KBM-7 (cell line): ENCODE results near the gene OTOGL.
"Not testable (repeated sequence)": the region's sequence is repeated elsewhere in the genome, so short reads cannot be mapped to it uniquely, and the experiment has no call there.

Experiments
- DNase-seq: peaks from one replicate; pipeline ENCODE4 v3.0.0-alpha.2; 2015
- in situ Hi-C: fragments of 300-500 bp; cut with MboI; formaldehyde crosslinking; loops from 2 replicates; pipeline ENCODE4 v1.14.3; 2020; ENCODE audit warnings: low sequenced_read_pairs, low pct_unique_long_range_greater_than_20kb, mixed read lengths

The OTOGL gene

DNA sequence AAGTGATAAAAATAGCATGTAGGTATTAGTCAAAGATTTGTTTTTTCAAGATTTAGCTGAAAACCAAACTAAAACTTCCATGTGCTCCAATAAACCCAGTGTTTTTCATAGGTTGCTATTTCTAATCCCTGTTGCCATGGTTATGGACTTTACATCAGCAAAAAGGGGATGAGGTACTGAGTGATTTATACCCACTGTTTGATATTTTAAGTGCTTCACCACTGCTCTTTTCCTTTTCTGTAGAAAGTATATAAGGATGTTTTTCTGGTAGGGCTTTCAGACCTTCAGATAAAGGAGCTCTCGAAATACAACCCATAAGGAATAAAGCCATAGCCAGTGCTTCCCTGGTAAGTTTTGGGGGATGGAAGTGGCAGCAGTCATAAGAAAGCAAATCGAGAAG is at the start of gene OTOGL:
Gene OTOGL (plus strand): TSS at position 279 of the 400 bp plus-strand sequence. CDS start 109,895 bp downstream, outside the sequence.
- in situ Hi-C loops: no loop called here
- no peak for DNase-seq

GRCh38 chr12:80050236-80050635 is 49.1 kb upstream of the OTOGL start:
- DNase-seq: no peak
- in situ Hi-C loops: no loop called here

DNA sequence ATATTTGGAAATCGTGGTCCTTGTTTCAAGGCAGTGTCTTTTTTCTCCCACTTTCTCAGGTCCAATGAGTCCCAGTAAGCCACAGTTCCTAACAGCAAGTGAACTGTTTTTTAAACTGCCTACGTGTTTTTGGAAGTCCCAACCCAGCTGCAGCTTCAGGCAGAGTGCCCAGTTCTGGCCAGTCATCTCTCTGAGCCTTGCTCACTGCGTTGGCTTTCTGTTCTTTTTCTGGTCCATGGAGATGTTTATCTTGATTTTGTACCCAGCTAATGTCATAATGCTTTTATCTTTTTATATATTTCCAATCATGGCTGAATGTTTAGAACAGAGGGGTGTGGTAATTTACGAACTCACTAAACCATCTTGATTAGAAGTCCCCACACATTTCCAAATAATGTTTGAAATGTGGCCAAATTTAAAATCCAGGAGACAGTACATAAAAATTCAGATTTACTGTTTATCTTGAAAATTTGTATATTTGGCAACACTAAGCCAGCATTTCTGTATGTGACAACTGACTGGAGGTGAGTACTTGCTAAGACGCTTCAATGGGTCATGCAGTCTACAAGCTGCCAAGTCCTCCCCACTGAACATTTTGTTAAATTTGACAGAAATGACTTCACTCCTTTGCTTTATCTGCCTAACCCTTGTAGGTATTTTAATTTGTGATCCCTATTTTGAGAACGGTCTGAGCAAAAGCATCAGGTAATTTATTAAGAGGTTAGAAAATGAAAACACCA is 46.1 kb upstream of the OTOGL start:
- no peak for DNase-seq
- in situ Hi-C loops: no loop called here

GRCh38 chr12:80056232-80056631 is 43.1 kb upstream of the OTOGL start:
- no peak for DNase-seq
- in situ Hi-C loops: no loop called here

DNA sequence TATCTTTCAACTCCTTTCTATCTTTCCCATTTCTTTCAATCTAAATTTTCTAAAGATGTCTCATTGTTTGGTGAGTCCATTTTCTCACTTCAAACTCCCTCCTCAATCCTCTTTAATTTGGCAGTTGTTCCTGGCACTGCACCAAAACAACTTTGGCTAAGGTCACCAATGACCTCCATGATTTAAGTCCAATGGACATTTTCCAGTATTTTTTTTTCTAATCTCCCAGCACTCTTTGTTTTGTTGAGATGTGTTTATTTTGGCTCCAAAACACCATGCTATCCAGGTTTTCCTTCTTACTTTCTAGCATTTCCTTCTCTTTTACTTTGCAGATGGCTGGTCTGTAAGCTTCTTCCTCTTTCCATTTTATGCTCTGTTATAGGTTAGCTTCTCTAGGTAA is 42.5 kb upstream of the OTOGL start:
- in situ Hi-C loops: no loop called here
- DNase-seq: no peak

DNA sequence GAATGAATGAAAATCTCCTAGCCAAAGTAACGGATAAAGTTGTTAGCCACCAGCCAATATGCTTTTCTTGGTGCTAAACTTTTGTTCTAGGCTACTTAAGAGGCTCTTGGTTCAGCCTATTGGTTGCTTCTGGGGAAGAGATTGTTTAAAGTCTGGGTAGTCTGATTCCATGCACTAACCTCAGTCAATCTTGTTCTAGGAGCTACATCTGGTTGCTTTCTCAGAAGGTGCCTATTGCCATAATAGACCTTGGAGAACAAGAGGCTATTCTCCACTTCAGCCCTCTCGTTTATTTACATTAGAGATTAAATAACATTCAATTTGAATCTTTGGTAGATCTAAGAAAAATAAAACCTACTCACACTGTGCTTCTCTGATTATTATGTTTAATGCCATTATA is 40.8 kb upstream of the OTOGL start:
- in situ Hi-C loops: no loop called here
- DNase-seq: no peak

GRCh38 chr12:80059102-80059501 is 40.2 kb upstream of the OTOGL start:
- DNase-seq: no peak
- in situ Hi-C loops: no loop called here

DNA sequence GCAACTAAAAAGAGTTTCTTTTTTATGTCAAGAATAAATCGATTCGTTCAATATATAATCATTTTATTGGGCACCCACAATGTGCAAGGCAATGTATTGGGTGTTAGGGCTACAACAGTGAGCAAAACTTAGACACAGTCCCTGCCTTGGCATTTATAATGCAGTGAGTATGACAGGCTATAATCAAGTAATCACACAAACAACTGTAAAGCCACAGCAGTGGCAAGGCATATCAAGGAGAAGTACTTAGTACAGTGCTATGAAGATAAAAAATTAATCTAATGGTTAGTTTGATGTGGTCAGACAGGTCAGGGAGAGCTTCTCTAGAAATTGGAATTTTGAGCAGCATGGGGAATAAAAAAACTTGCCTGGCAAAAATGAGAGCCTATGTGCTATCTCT is 39.5 kb upstream of the OTOGL start:
- in situ Hi-C loops: no loop called here
- DNase-seq: no peak

DNA sequence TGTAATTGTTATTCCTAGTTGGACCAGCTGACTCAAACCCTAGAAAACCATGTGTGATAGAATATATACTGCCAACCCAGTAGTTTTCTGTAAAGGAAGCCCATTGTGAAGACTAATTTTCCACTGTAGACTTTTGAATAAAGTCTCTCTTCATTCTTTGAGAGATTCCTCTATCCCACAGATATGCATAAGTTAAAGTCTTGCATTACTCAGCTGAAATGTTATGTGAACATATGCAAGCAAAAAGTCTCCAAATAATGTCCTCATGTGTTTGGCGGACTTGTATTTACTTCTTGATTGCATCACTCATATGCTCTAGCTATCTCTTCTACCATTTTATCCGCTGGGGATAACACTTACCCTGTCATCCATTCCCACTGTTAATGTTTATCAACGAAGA is 35.1 kb upstream of the OTOGL start:
- in situ Hi-C loops: no loop called here
- no peak for DNase-seq

DNA sequence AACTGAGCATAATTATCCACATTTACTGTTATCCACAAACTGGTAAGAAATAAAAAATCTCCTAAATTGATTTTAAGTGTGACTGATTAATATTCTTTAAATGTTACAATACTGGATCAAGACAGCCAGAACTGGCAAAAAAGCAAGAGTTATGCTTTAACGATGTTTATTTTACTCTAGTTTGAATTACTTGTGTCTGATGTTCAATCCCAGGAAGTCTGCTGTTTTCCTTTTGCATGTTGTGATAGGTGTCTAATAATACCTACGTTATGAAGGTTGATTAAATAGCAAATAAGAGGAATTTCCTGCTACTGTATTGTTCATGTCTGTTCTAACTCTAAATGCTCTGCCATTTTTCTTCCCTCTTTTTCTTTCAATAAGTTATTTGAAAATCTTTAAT is 34.4 kb upstream of the OTOGL start:
- in situ Hi-C loops: no loop called here
- DNase-seq: no peak

DNA sequence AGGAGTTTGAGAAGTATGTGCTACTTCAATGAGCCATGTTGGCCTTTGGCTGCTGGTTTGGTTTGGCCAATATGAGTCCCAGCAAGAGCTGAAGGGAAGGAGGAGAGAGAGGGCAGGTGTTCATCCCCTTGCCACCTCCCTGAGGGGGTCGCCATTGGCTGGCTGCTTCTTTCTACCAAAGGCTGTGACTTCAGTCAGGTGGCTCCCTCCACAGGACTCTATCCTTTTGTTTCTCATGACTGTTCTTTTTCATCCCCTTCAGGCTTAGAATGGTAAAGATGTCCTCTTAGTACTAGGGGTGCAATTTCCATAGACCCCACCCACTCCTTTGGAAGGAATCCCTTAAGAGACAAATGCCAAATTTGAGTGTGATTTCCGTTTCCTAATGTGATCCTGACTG is 31.2 kb upstream of the OTOGL start:
- in situ Hi-C loops: no loop called here
- DNase-seq: peak; percentile 9

DNA sequence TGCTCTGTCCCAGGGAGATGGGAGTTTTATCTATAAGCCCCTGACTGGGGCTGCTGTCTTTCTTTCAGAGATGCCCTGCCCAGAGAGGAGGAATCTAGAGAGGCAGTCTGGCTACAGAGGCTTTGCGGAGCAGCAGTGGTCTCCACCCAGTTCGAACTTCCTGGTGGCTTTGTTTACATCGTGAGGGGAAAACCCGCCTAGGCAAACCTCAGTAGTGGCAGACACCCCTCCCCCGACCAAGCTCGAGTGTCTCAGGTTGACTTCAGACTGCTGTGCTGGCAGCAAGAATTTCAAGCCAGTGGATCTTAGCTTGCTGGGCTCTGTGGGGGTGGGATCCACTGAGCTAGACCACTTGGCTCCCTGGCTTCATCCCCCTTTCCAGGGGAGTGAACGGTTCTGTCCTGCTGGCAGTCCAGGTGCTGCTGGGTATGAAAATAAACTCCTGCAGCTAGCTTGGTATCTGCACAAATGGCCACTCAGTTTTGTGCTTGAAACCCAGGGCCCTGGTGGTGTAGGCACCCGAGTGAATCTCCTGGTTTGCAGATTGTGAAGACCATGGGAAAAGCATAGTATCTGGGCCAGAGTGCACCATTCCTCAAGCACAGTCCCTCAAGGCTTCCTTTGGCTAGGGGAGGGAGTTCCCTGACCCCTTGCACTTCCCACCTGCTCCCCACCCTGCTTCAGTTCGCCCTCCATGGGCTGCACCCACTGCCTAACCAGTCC is 15.3 kb upstream of the OTOGL start:
- in situ Hi-C loops, DNase-seq: not testable (repeated sequence)

GRCh38 chr12:80086025-80086424 is 13.3 kb upstream of the OTOGL start:
- no peak for DNase-seq
- in situ Hi-C loops: no loop called here

DNA sequence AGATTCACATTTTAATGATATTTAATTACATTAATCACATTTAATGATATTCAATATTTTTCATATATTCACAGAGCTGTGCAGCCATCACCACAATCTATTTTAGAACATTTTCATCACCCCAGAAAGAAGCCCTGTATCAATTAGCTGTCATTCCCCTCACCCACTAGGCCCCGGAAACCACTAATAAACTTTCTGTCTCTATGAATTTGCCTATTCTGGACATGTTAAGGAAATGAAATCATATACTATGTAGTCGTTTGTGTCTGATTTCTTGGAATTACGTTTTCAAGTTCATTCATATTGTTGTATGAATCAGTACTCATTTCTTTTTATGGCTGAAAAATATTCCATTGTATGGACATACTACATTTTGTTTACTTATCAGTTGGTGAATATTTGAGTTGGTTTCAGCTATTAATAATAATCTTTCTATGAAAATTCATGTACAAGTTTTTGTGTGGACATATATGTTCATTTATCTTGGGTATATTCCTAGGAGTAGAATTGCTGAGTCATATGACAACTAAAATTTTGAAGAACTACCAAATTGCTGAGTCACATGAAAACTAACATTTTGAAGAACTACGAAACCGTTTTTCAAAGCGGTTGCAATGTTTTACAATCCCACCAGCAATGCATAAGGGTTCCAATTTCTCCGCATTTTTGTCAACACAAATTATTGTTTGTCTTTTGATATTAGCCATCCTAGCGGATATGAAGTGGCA is 11.7 kb upstream of the OTOGL start:
- in situ Hi-C loops: no loop called here

GRCh38 chr12:80100591-80100990 is 1.3 kb downstream of the OTOGL start:
- in situ Hi-C loops: no loop called here
- DNase-seq: no peak

More for the DNA sequence above, 11.7 kb upstream of the OTOGL start:
- no peak for DNase-seq

GRCh38 chr12:80101126-80101525 is 1.8 kb downstream of the OTOGL start:
- DNase-seq: peak; percentile 75
- in situ Hi-C loops: no loop called here

DNA sequence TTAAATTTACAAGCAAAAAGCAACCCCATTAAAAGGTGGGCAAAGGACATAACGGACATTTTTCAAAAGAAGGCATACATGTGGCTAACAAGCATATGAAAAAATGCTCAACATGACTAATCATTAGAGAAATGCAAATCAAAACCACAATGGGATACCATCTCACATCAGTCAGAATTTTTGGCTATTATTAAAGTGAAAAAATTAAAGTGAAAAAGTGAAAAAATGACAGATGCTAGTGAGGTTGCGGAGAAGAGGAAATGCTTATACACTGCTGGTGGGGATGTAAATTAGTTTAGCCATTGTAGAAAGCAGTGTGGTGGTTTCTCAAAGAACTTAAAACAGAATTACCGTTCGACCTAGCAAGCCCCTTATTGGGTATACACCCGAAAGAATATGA is 7.9 kb downstream of the OTOGL start:
- no peak for DNase-seq
- in situ Hi-C loops: no loop called here

- in situ Hi-C loops: no loop called here
- no peak for DNase-seq
Measured at GRCh38 chr12:80116735-80117134, 17.4 kb downstream of the OTOGL start.

GRCh38 chr12:80118565-80119324 is 19.4 kb downstream of the OTOGL start:
- in situ Hi-C loops: no loop called here

More at GRCh38 chr12:80118565-80119324, 19.4 kb downstream of the OTOGL start:
- no peak for DNase-seq
